H1 (cell line): ENCODE measurements around the gene NR2F1-AS1. TPM values are rescaled to one million over a fixed set of nuclear protein-coding genes. Genes with fewer than 3 reads are reported as not detected.

Experiments
- CTCF ChIA-PET: fragments of 300-600 bp; sonication (Branson Sonifier 250); formaldehyde crosslinking; loops from one replicate; lab custom pipeline; 2021; ENCODE audit not compliant: partially characterized antibody; lab: Charles Lee
- POLR2A ChIA-PET: fragments of 300-600 bp; sonication (Branson Sonifier 250); formaldehyde crosslinking; loops from one replicate; lab custom pipeline; 2021; ENCODE audit warnings: inconsistent platforms; ENCODE audit not compliant: partially characterized antibody; lab: Charles Lee
- DNase-seq, 2 experiments: peaks; one replicate each; pipeline versions ENCODE4 v3.0.0 to v3.0.0-alpha.2; 2010 to 2022; ENCODE audit warnings: low spot score in 2 of 2, low read depth in 1 of 2, mixed read lengths in 1 of 2
- FAIRE-seq: peaks from 2 replicates; lab custom pipeline; 2011; peaks lifted over from hg19 to GRCh38; lab: Jason Lieb, UNC
- H2AFZ ChIP-seq: 2 replicates; pipeline ENCODE4 v1.8.1; 2012; ENCODE audit warnings: low read length, inconsistent platforms
- H2AK5ac ChIP-seq: 2 replicates; pipeline ENCODE4 v1.6.1; 2013; ENCODE audit warnings: low read depth, low read length
- H2BK120ac ChIP-seq: replicated peaks from 2 replicates; pipeline ENCODE3; 2013; ENCODE audit warnings: low read depth, low read length, inconsistent platforms
- H2BK12ac ChIP-seq: 2 replicates; pipeline ENCODE4 v1.6.1; 2013; ENCODE audit warnings: low read depth, low read length
- H2BK15ac ChIP-seq: 2 replicates; pipeline ENCODE4 v1.6.1; 2013; ENCODE audit warnings: low read length
- H2BK20ac ChIP-seq: 2 replicates; pipeline ENCODE4 v1.6.1; 2013; ENCODE audit warnings: low read length
- H2BK5ac ChIP-seq: 2 replicates; pipeline ENCODE4 v1.6.1; 2013; ENCODE audit warnings: low read depth, low read length
- H3K14ac ChIP-seq: 2 replicates; pipeline ENCODE4 v1.6.1; 2013; ENCODE audit warnings: inconsistent platforms; ENCODE audit not compliant: insufficient read length
- H3K18ac ChIP-seq: 2 replicates; pipeline ENCODE4 v1.6.1; 2013; ENCODE audit warnings: low read length; ENCODE audit errors: extremely low read depth
- H3K23ac ChIP-seq: 2 replicates; pipeline ENCODE4 v1.6.1; 2013; ENCODE audit warnings: inconsistent platforms; ENCODE audit not compliant: insufficient read length
- H3K23me2 ChIP-seq: 2 replicates; pipeline ENCODE4 v1.6.1; 2013; ENCODE audit warnings: low read depth, low read length
- H3K27ac ChIP-seq: 2 replicates; pipeline ENCODE4 v1.6.1; 2011; ENCODE audit warnings: low read depth, low read length, inconsistent platforms
- H3K27me3 ChIP-seq, 4 experiments: replicated peaks in 1 of 4; 1 replicate in 1 of 4; 2 replicates in 3 of 4; pipeline versions ENCODE4 v1.6.1 to v1.8.1; 2011 to 2013; ENCODE audit warnings: low read length in 3 of 4, mild to moderate bottlenecking in 3 of 4, inconsistent platforms in 2 of 4, mixed read lengths in 2 of 4, moderate library complexity in 1 of 4; ENCODE audit not compliant: control insufficient read depth in 3 of 4, insufficient read depth in 3 of 4; ENCODE audit errors: extremely low read depth in 1 of 4
- H3K36me3 ChIP-seq, 4 experiments: 2 replicates each; pipeline versions ENCODE4 v1.6.1 to v1.8.1; 2011 to 2013; ENCODE audit warnings: mild to moderate bottlenecking in 4 of 4, low read length in 3 of 4, moderate library complexity in 2 of 4, control low read depth in 1 of 4, inconsistent platforms in 1 of 4; ENCODE audit not compliant: insufficient read depth in 4 of 4, control insufficient read depth in 2 of 4
- H3K4ac ChIP-seq: replicated peaks from 2 replicates; pipeline ENCODE3; 2013; ENCODE audit warnings: low read length, low read depth, mixed read lengths, inconsistent platforms; ENCODE audit not compliant: insufficient read length
- H3K4me1 ChIP-seq, 4 experiments: replicated peaks in 1 of 4; 1 replicate in 1 of 4; 2 replicates in 3 of 4; pipeline versions ENCODE4 v1.6.1 to v1.8.1; 2011 to 2013; ENCODE audit warnings: low read length in 3 of 4, inconsistent platforms in 2 of 4, mixed read lengths in 1 of 4; ENCODE audit not compliant: insufficient read depth in 4 of 4, control insufficient read depth in 3 of 4
- H3K4me2 ChIP-seq, 2 experiments: 2 replicates each; pipeline versions ENCODE4 v1.6.1 to v1.8.1; 2011 to 2013; ENCODE audit warnings: low read depth in 2 of 2, low read length in 2 of 2, control low read depth in 1 of 2, inconsistent platforms in 1 of 2, mild to moderate bottlenecking in 1 of 2; ENCODE audit not compliant: insufficient read depth in 1 of 2
- H3K4me3 ChIP-seq, 4 experiments: fragments of 200-600, 300-600 bp in 1 of 4; sonication (generic), shearing (Covaris generic), sonication (Bioruptor Twin) in 1 of 4; 2 replicates each; pipeline versions ENCODE4 v1.5.1 to v1.8.1; 2011 to 2016; ENCODE audit warnings: low read length in 4 of 4, low read depth in 3 of 4, control low read depth in 2 of 4, inconsistent platforms in 2 of 4, mild to moderate bottlenecking in 2 of 4, mixed read lengths in 1 of 4, moderate library complexity in 1 of 4; ENCODE audit not compliant: insufficient read depth in 2 of 4; ENCODE audit errors: extremely low read depth in 1 of 4
- H3K56ac ChIP-seq: replicated peaks from 2 replicates; pipeline ENCODE3; 2013; ENCODE audit warnings: low read depth, mild to moderate bottlenecking, mixed read lengths, low read length, inconsistent platforms; ENCODE audit not compliant: insufficient read length
- H3K79me1 ChIP-seq: 2 replicates; pipeline ENCODE4 v1.6.1; 2013; ENCODE audit warnings: low read depth, low read length, control low read depth
- H3K79me2 ChIP-seq, 2 experiments: 2 replicates each; pipeline versions ENCODE4 v1.6.1 to v1.8.1; 2012 to 2013; ENCODE audit warnings: low read length in 2 of 2, mild to moderate bottlenecking in 2 of 2, inconsistent platforms in 1 of 2; ENCODE audit not compliant: insufficient read depth in 2 of 2, control insufficient read depth in 1 of 2
- H3K9ac ChIP-seq, 4 experiments: replicated peaks in 1 of 4; 1 replicate in 1 of 4; 2 replicates in 3 of 4; pipeline versions ENCODE4 v1.6.1 to v1.8.1; 2011 to 2013; ENCODE audit warnings: low read depth in 3 of 4, low read length in 3 of 4, control low read depth in 2 of 4, mild to moderate bottlenecking in 2 of 4, moderate library complexity in 2 of 4, inconsistent platforms in 1 of 4; ENCODE audit errors: extremely low read depth in 1 of 4
- H3K9me3 ChIP-seq, 2 experiments: 2 replicates each; pipeline versions ENCODE4 v1.6.1 to v1.8.1; 2012 to 2013; ENCODE audit warnings: mild to moderate bottlenecking in 2 of 2, moderate library complexity in 2 of 2, control low read depth in 1 of 2, inconsistent platforms in 1 of 2, low read depth in 1 of 2, low read length in 1 of 2, mixed read lengths in 1 of 2; ENCODE audit not compliant: insufficient read depth in 2 of 2
- H4K20me1 ChIP-seq, 2 experiments: replicated peaks in 1 of 2; 2 replicates each; pipeline versions ENCODE3 to v1.8.1; 2011 to 2013; ENCODE audit warnings: inconsistent platforms in 2 of 2, low read length in 2 of 2, mild to moderate bottlenecking in 1 of 2; ENCODE audit not compliant: insufficient read depth in 2 of 2, control insufficient read depth in 1 of 2
- H4K5ac ChIP-seq: 2 replicates; pipeline ENCODE4 v1.6.1; 2013; ENCODE audit warnings: low read length, low read depth, mixed read lengths, inconsistent platforms; ENCODE audit not compliant: insufficient read length
- H4K8ac ChIP-seq: 2 replicates; pipeline ENCODE4 v1.8.0; 2013; ENCODE audit warnings: mild to moderate bottlenecking, moderate library complexity, low read length, inconsistent platforms; ENCODE audit not compliant: insufficient read depth; ENCODE audit errors: extremely low read depth
- H4K91ac ChIP-seq: replicated peaks from 2 replicates; pipeline ENCODE3; 2013; ENCODE audit warnings: low read length, mixed read lengths, inconsistent platforms; ENCODE audit not compliant: insufficient read length
- BACH1 ChIP-seq: IDR thresholded peaks from 2 replicates; pipeline ENCODE4 v1.6.1; 2012; ENCODE audit warnings: low read length, improper control_type of control experiment
- FOSL1 ChIP-seq: IDR thresholded peaks from 2 replicates; pipeline ENCODE4 v1.6.1; 2011; ENCODE audit warnings: mild to moderate bottlenecking, low read depth, low read length, moderate library complexity; ENCODE audit not compliant: insufficient read depth
- RBBP5 ChIP-seq: IDR thresholded peaks from 2 replicates; pipeline ENCODE4 v1.7.1; 2012; ENCODE audit warnings: low read depth, mild to moderate bottlenecking, inconsistent platforms, low read length, moderate library complexity, borderline replicate concordance
- RFX5 ChIP-seq: IDR thresholded peaks from 2 replicates; pipeline ENCODE4 v1.6.1; 2011; ENCODE audit warnings: low read depth, low read length, improper control_type of control experiment, borderline replicate concordance
- RNF2 ChIP-seq: fragments of 200-900, 300-1000 bp; sonication (generic); IDR thresholded peaks from 2 replicates; pipeline ENCODE4 v1.7.1; 2016; ENCODE audit warnings: borderline replicate concordance, low read depth, mild to moderate bottlenecking, antibody characterized with exemption, low read length; ENCODE audit not compliant: poor library complexity, severe bottlenecking; ENCODE audit errors: missing control alignments
- SIN3A ChIP-seq, 2 experiments: IDR thresholded peaks in 1 of 2; conservative IDR thresholded peaks in 1 of 2; 2 replicates each; pipeline ENCODE4 v1.6.1; 2011 to 2012; ENCODE audit warnings: low read length in 2 of 2, improper control_type of control experiment in 1 of 2, low read depth in 1 of 2, mild to moderate bottlenecking in 1 of 2
- SUZ12 ChIP-seq: fragments of 200-600 bp; sonication (generic); IDR thresholded peaks from 2 replicates; pipeline ENCODE4 v1.6.1; 2012; ENCODE audit warnings: mild to moderate bottlenecking, inconsistent platforms, low read length, moderate library complexity, mixed read lengths
- TEAD4 ChIP-seq: IDR thresholded peaks from 2 replicates; pipeline ENCODE4 v1.6.1; 2012; ENCODE audit warnings: low read depth, low read length, inconsistent platforms, mixed read lengths
- WGBS, 2 experiments: shearing (Covaris generic) in 1 of 2; methylation state at CpG; one replicate each; pipeline versions ENCODE4 v1.1.6 to v1.1.7; 2013 to 2015; ENCODE audit warnings: low lambda C conversion rate in 2 of 2, mixed read lengths in 2 of 2, inconsistent platforms in 1 of 2, low coverage in 1 of 2, missing lambda C conversion rate in 1 of 2; ENCODE audit not compliant: insufficient replicate concordance in 2 of 2, insufficient coverage in 1 of 2, insufficient read length in 1 of 2; ENCODE audit errors: extremely low coverage in 1 of 2, missing lambda C conversion rate in 1 of 2; 5-methylcytosine and 5-hydroxymethylcytosine counted together
- polyA plus RNA-seq, 7 experiments: library from polyadenylated mRNA; depleted of rRNA in 3 of 7; stranded (reverse) in 5 of 7; unstranded in 2 of 7; fragments of >200 nt in 5 of 7; fragments of 200-250 nt in 2 of 7; gene quantifications; 1 replicate in 5 of 7; 2 replicates in 1 of 7; 4 replicates in 1 of 7; pipeline versions ENCODE4 v1.2.1 to v1.2.3, GENCODE V29; 2011 to 2013; ENCODE audit warnings: missing spikeins in 2 of 7, mixed read lengths in 2 of 7
- total RNA-seq: library from RNA; stranded (reverse); fragmentation: NEBNext Ultra II Directional; extraction: Animal tissue kit (Norgen Biotek cat#: 25700); gene quantifications from 2 replicates; pipeline ENCODE4 v1.2.1, GENCODE V29; 2021
- TF ChIP-seq, protein P1 (sequence below): IDR thresholded peaks from 2 replicates; pipeline ENCODE4 v1.6.1; 2012; ENCODE audit warnings: low read length, inconsistent platforms

Gene NR2F1-AS1
- total and polyA plus RNA-seq, 2 of the 8 experiments (the other 6 are each of a cell fraction or from before 2014, with no cell fraction given), result 1.6 to 5.6 TPM

GRCh38 chr5:93394301-93394700, 186.7 kb downstream of the NR2F1-AS1 start:
- no peak for DNase-seq
- H3K56ac ChIP-seq, result no peak overlapping the region
- CTCF ChIA-PET, result interaction anchor here (0.6 to 1.2 kb wide), 3 partner anchors 36 to 249 kb away, joined by 3 to 4 read pairs (median 3); no protein-coding TSS in a partner anchor

More at GRCh38 chr5:93394301-93394700, 186.7 kb downstream of the NR2F1-AS1 start:
- no peak overlapping the region for H3K4me3 ChIP-seq
- no peak overlapping the region for H2BK15ac ChIP-seq
- no peaks in the 10 kb centered on the region for H4K20me1 ChIP-seq
- no peaks in the 10 kb centered on the region for H3K27me3 ChIP-seq
- H4K91ac ChIP-seq, result no peak overlapping the region
- H3K4me2 ChIP-seq, result no peak overlapping the region
- no peak for TF ChIP-seq SIN3A (conservative IDR thresholded peaks at IDR 0.05 in 1 of 2, IDR thresholded peaks at IDR 0.05 in 1 of 2; ENCODE audit: low read depth in 1 of 2, low read length in 2 of 2)
- no peak for TF ChIP-seq SUZ12
- no peak for TF ChIP-seq RFX5
- TF ChIP-seq FOSL1, result no peak
- TF ChIP-seq RNF2, result no peak
- no peak for TF ChIP-seq RBBP5
- no peak for TF ChIP-seq TEAD4
- TF ChIP-seq, protein P1, sequence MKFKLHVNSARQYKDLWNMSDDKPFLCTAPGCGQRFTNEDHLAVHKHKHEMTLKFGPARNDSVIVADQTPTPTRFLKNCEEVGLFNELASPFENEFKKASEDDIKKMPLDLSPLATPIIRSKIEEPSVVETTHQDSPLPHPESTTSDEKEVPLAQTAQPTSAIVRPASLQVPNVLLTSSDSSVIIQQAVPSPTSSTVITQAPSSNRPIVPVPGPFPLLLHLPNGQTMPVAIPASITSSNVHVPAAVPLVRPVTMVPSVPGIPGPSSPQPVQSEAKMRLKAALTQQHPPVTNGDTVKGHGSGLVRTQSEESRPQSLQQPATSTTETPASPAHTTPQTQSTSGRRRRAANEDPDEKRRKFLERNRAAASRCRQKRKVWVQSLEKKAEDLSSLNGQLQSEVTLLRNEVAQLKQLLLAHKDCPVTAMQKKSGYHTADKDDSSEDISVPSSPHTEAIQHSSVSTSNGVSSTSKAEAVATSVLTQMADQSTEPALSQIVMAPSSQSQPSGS, result no peak
- no peak for TF ChIP-seq BACH1
- TF ChIP-seq, all 59 proteins: peak for 0
- Histone ChIP-seq H3K23ac (no peak overlapping the region), H3K79me2 (no peaks in the 10 kb centered on the region), H3K9ac (no peak overlapping the region), H3K79me1 (no peaks in the 10 kb centered on the region), H2BK12ac (no peak overlapping the region), H2BK120ac (no peak overlapping the region), H4K8ac (no peak overlapping the region), H2AK5ac (no peak overlapping the region), H3K9me3 (peaks cover 0 to 4% of the 10 kb centered on the region in 2 experiments; a peak in 1 of 4 replicates), H3K23me2 (peaks cover 2% of the 10 kb centered on the region; the same call in 1 of the 2 replicates), H3K27ac (no peak overlapping the region), H3K36me3 (no peaks in the 10 kb centered on the region), H3K4ac (no peak overlapping the region), H2BK20ac (no peak overlapping the region), H3K18ac (no peak overlapping the region), H2AFZ (no peak overlapping the region), H2BK5ac (no peak overlapping the region), H3K4me1 (no peaks in the 10 kb centered on the region), H4K5ac (no peak overlapping the region), H3K14ac (no peak overlapping the region)
- POLR2A ChIA-PET, result no interaction called here
- FAIRE-seq, result no peak
- WGBS, 2 experiments, result 93% methylated on average over 2 of the region's 2 CpGs; no CpG with 5 or more reads in 1 of the 2 experiments
